Astrocyte (in vitro differentiated cells and primary cell): ENCODE results near the gene RESF1. TPM values are rescaled to one million over a fixed set of nuclear protein-coding genes. Genes with fewer than 3 reads are reported as not detected.

Source experiments
- DNase-seq: peaks from one replicate; pipeline ENCODE4 v3.0.0-alpha.2; 2010; ENCODE audit warnings: low read depth
- FAIRE-seq: peaks from 2 replicates; lab custom pipeline; 2011; peaks lifted over from hg19 to GRCh38; lab: Jason Lieb, UNC
- H2AFZ ChIP-seq: 2 replicates; pipeline ENCODE4 v1.6.0; 2012; ENCODE audit warnings: low read depth, low read length, inconsistent platforms
- H3K27ac ChIP-seq: 2 replicates; pipeline ENCODE4 v1.5.1; 2011; ENCODE audit warnings: low read depth, low read length, inconsistent platforms
- H3K27me3 ChIP-seq: 2 replicates; pipeline ENCODE4 v1.6.0; 2011; ENCODE audit warnings: low read length, inconsistent platforms; ENCODE audit not compliant: insufficient read depth
- H3K36me3 ChIP-seq: 2 replicates; pipeline ENCODE4 v1.5.1; 2011; ENCODE audit warnings: low read length, inconsistent platforms; ENCODE audit not compliant: insufficient read depth
- H3K4me1 ChIP-seq: 2 replicates; pipeline ENCODE4 v1.5.1; 2011; ENCODE audit warnings: low read length, inconsistent platforms; ENCODE audit not compliant: insufficient read depth
- H3K4me2 ChIP-seq: 2 replicates; pipeline ENCODE4 v1.6.0; 2012; ENCODE audit warnings: low read length, inconsistent platforms
- H3K4me3 ChIP-seq: 2 replicates; pipeline ENCODE4 v1.5.1; 2011; ENCODE audit warnings: low read depth, mild to moderate bottlenecking, low read length, inconsistent platforms; ENCODE audit not compliant: insufficient read depth
- H3K79me2 ChIP-seq: 2 replicates; pipeline ENCODE4 v1.6.0; 2012; ENCODE audit warnings: mild to moderate bottlenecking, low read length, inconsistent platforms; ENCODE audit not compliant: insufficient read depth
- H3K9ac ChIP-seq: 2 replicates; pipeline ENCODE4 v1.6.0; 2012; ENCODE audit warnings: mild to moderate bottlenecking, low read length, inconsistent platforms
- H3K9me3 ChIP-seq: 2 replicates; pipeline ENCODE4 v1.5.1; 2012; ENCODE audit warnings: low read depth, mild to moderate bottlenecking, low read length, inconsistent platforms; ENCODE audit not compliant: insufficient read depth
- H4K20me1 ChIP-seq: 2 replicates; pipeline ENCODE4 v1.6.0; 2012; ENCODE audit warnings: low read length, inconsistent platforms; ENCODE audit not compliant: insufficient read depth
- H3K27ac Mint-ChIP-seq: one replicate; pipeline ENCODE4 v1.8.0; 2021; ENCODE audit warnings: mild to moderate bottlenecking, mixed read lengths; ENCODE audit not compliant: unreplicated experiment
- H3K27me3 Mint-ChIP-seq: one replicate; pipeline ENCODE4 v1.8.0; 2021; ENCODE audit warnings: low read depth, mixed read lengths; ENCODE audit not compliant: unreplicated experiment
- H3K36me3 Mint-ChIP-seq: one replicate; pipeline ENCODE4 v1.8.0; 2021; ENCODE audit warnings: low read depth, mixed read lengths; ENCODE audit not compliant: unreplicated experiment
- H3K4me1 Mint-ChIP-seq: one replicate; pipeline ENCODE4 v1.8.0; 2021; ENCODE audit warnings: low read depth, mixed read lengths; ENCODE audit not compliant: unreplicated experiment
- H3K4me3 Mint-ChIP-seq: one replicate; pipeline ENCODE4 v1.8.0; 2021; ENCODE audit warnings: mild to moderate bottlenecking, moderate library complexity, mixed read lengths; ENCODE audit not compliant: unreplicated experiment
- H3K9me3 Mint-ChIP-seq: one replicate; pipeline ENCODE4 v1.8.0; 2021; ENCODE audit warnings: mild to moderate bottlenecking, mixed read lengths; ENCODE audit not compliant: unreplicated experiment
- EZH2 ChIP-seq: IDR thresholded peaks from 2 replicates; pipeline ENCODE4 v1.6.1; 2012; ENCODE audit warnings: mild to moderate bottlenecking, low read length, inconsistent platforms; ENCODE audit not compliant: insufficient read depth
- total RNA-seq: library from RNA; stranded (reverse); gene quantifications from 2 replicates; pipeline ENCODE4 v1.2.1, GENCODE V29; 2021
- TF ChIP-seq, protein P1 (sequence below): IDR thresholded peaks from 2 replicates; pipeline ENCODE4 v1.5.1; 2011; ENCODE audit warnings: low read depth, mild to moderate bottlenecking, inconsistent platforms, low read length, moderate library complexity; ENCODE audit not compliant: insufficient read depth

RESF1 gene
- total RNA-seq, 1 donor from 2014 or later, result 22.2 TPM

DNA sequence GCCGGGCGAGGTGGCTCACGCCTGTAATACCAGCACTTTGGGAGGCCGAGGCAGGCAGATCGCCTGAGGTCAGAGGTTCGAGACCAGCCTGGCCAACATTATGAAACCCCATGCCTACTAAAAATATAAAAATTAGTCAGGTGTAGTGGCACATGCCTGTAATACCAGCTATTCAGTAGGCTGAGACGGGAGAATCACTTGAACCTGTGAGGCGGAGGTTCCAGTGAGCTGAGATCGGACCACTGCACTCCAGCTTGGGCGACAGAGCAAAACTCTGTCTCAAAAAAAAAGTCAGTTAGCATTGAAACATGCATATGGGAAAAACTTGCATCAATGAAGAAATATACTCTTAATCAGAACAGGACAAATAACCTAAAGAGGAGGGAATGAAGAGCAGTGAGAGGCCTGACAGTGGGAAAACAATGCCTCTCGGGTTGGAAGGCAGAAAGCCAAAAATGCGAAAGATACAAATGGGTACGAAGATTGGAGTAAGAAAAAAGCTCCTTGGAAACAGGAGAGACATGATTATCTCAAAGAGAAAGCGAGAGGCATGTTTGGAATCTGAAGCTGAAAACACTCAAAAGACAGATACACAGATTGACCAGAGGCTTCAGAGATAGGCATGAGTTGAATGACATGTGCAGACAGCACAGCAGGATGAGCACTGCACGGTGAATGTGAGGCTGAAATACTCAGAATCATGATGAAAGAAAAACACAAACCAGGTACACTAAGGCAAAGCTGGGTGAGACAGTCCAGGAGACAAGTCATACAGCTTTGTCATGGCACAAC is 30.6 kb downstream of the RESF1 start:
- Histone ChIP-seq H3K27ac (no peak overlapping the region), H3K4me3 (no peak overlapping the region), H3K9ac (no peak overlapping the region), H3K27me3 (no peaks in the 10 kb centered on the region), H4K20me1 (no peaks in the 10 kb centered on the region), H2AFZ (no peak overlapping the region), H3K9me3 (no peaks in the 10 kb centered on the region), H3K4me2 (peak overlapping the region; percentile 18), H3K79me2 (no peaks in the 10 kb centered on the region), H3K36me3 (no peaks in the 10 kb centered on the region), H3K4me1 (peaks cover 3% of the 10 kb centered on the region)
- FAIRE-seq, result no peak
- Mint-ChIP-seq H3K4me1 (peaks cover 13% of the 10 kb centered on the region), H3K4me3 (no peak overlapping the region), H3K27ac (peak overlapping the region; percentile 38), H3K9me3 (peaks cover 3% of the 10 kb centered on the region), H3K27me3 (no peaks in the 10 kb centered on the region), H3K36me3 (peaks cover 3% of the 10 kb centered on the region)
- no peak for TF ChIP-seq EZH2
- TF ChIP-seq, protein P1, sequence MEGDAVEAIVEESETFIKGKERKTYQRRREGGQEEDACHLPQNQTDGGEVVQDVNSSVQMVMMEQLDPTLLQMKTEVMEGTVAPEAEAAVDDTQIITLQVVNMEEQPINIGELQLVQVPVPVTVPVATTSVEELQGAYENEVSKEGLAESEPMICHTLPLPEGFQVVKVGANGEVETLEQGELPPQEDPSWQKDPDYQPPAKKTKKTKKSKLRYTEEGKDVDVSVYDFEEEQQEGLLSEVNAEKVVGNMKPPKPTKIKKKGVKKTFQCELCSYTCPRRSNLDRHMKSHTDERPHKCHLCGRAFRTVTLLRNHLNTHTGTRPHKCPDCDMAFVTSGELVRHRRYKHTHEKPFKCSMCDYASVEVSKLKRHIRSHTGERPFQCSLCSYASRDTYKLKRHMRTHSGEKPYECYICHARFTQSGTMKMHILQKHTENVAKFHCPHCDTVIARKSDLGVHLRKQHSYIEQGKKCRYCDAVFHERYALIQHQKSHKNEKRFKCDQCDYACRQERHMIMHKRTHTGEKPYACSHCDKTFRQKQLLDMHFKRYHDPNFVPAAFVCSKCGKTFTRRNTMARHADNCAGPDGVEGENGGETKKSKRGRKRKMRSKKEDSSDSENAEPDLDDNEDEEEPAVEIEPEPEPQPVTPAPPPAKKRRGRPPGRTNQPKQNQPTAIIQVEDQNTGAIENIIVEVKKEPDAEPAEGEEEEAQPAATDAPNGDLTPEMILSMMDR, result no peak
- peak; percentile 49 for DNase-seq

DNA sequence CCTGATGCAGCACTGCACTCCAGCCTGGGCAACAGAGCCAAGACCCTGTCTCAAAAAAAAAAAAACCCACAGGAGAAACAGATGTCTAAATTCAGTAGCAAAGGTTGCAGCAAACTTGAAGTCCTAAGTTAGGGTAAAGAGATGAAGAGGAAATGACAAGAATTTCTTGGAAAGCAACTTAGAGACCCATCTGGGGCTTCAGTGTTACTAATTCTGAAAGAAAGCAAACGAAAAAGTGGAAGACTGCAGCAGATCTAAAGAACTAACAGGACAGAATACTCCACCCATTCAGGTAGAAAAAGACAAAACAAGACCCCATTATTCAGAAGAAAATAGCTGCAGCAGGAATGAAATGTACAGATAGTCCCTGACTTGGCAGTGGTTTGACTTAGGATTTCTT is 31.9 kb downstream of the RESF1 start:
- Mint-ChIP-seq H3K4me3 (no peak overlapping the region), H3K4me1 (peaks cover 7% of the 10 kb centered on the region), H3K27me3 (no peaks in the 10 kb centered on the region), H3K9me3 (no peaks in the 10 kb centered on the region), H3K27ac (no peak overlapping the region), H3K36me3 (peaks cover 3% of the 10 kb centered on the region)
- Histone ChIP-seq H3K36me3 (peaks cover 4% of the 10 kb centered on the region), H3K79me2 (no peaks in the 10 kb centered on the region), H3K27me3 (no peaks in the 10 kb centered on the region), H4K20me1 (no peaks in the 10 kb centered on the region), H3K4me1 (peaks cover 3% of the 10 kb centered on the region), H2AFZ (no peak overlapping the region), H3K27ac (no peak overlapping the region), H3K9ac (no peak overlapping the region), H3K4me3 (no peak overlapping the region), H3K4me2 (no peak overlapping the region), H3K9me3 (no peaks in the 10 kb centered on the region)
- no peak for FAIRE-seq
- DNase-seq, result no peak
- TF ChIP-seq EZH2, result no peak
- TF ChIP-seq, protein P1, result no peak

DNA sequence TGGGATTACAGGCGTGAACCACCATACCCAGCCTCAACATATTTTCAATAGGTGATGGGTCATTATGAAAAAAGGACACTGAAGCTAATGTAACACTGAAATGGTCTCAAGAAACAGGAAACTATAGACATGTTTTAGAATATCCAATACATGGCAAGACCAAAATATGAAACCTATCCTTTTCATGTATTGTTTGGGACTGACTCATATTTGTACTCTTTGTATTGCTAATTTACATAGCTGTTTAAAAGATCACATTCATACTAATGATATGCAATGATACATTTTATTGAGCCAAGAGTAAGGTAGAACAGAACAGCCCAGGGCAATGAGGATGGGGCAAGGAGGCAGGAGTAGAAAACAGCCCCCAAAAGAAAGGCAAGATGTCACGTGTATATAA is 32.6 kb downstream of the RESF1 start:
- Histone ChIP-seq H3K4me2 (no peak overlapping the region), H3K27ac (no peak overlapping the region), H3K36me3 (peaks cover 4% of the 10 kb centered on the region), H3K27me3 (no peaks in the 10 kb centered on the region), H3K79me2 (no peaks in the 10 kb centered on the region), H4K20me1 (no peaks in the 10 kb centered on the region), H3K9ac (no peak overlapping the region), H3K9me3 (no peaks in the 10 kb centered on the region), H2AFZ (no peak overlapping the region), H3K4me3 (no peak overlapping the region), H3K4me1 (peaks cover 3% of the 10 kb centered on the region)
- Mint-ChIP-seq H3K9me3 (no peaks in the 10 kb centered on the region), H3K4me3 (no peak overlapping the region), H3K27ac (no peak overlapping the region), H3K27me3 (no peaks in the 10 kb centered on the region), H3K4me1 (peaks cover 6% of the 10 kb centered on the region), H3K36me3 (peaks cover 3% of the 10 kb centered on the region)
- DNase-seq (no peak), FAIRE-seq (no peak)
- TF ChIP-seq, protein P1, result no peak
